Glomerular visceral epithelial cell (primary cell): Measurements from ENCODE around the gene AADACL4.
A peak's percentile ranks its signal among the peaks of the same experiment; 100 is the strongest.
"Not testable (repeated sequence)": the region's sequence is repeated elsewhere in the genome, so short reads cannot be mapped to it uniquely, and the experiment has no call there.

Experiments
- DNase-seq: peaks from one replicate; pipeline ENCODE4 v3.0.0-alpha.2; 2016; ENCODE audit errors: extremely low spot score

The AADACL4 gene

GRCh38 chr1:12629511-12629956 lies 14.4 kb upstream of the AADACL4 start:
- no peak for DNase-seq

DNA sequence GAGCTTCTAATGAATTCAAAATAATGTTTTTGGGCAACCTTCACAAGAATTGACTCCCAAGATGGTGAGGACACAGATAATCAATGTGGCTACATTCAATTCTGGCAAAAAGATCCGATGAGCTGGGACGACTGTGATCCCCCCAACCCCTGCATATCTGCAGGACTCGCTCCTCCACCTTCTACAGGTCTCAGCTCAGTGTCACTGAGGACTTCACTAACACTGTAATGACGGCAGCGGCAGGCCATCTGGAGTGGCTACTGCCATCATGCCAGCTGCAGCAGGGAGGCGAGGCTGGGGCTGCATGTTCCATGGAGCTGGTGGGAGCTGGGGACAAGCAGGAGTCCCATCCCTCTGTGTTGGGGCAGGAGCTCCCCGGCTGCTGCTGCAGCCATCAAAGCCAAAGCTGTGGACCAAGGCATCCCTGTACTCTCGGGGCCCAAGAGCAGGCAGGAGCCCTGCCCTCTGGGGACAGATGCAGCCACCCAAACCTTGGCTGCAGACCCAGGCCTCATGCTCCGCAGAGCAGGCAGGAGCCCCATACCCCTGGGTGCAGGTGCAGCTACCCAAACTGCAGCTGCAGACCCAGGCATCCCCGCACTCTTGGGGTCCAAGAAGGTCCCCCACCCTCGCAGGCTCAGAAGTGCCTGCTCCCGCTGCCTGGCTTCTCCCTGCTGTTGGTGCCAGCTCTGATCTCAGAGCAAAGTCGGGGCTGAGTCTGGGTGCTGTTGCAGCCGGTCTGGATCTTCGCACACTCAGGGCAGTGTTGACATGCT lies 13.7 kb upstream of the AADACL4 start:
- no peak for DNase-seq

DNA sequence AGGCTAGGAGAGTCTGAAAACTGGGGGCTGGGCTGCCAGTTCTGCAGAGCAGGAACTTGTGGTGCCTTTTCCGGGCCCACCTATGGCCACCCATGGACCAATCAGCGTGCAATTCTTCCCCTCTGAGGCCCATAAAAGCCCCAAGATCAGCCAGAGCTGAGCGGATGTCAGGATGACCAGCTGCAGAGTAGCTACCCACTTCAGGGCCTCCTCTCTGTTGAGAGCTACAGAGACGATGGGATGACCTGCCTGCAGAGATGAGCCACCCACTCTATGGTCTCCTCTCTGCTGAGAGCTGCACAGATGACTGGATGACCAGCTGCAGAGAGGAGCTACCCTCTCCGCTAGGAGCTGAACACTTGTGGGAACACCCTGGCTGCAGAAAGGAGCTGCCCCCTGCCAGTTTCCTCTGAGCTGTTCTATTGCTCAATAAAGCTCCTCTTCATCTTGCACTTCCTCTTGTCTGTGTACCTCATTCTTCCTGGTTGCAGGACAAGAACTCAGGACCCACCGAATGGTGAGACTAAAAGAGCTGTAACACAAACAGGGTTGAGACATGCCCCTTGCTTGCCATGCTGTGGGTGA lies 12.8 kb upstream of the AADACL4 start:
- no peak for DNase-seq

- no peak for DNase-seq
Measured at GRCh38 chr1:12631571-12631970, 12.3 kb upstream of the AADACL4 start.

GRCh38 chr1:12634156-12634555 lies 9.7 kb upstream of the AADACL4 start:
- no peak for DNase-seq

DNA sequence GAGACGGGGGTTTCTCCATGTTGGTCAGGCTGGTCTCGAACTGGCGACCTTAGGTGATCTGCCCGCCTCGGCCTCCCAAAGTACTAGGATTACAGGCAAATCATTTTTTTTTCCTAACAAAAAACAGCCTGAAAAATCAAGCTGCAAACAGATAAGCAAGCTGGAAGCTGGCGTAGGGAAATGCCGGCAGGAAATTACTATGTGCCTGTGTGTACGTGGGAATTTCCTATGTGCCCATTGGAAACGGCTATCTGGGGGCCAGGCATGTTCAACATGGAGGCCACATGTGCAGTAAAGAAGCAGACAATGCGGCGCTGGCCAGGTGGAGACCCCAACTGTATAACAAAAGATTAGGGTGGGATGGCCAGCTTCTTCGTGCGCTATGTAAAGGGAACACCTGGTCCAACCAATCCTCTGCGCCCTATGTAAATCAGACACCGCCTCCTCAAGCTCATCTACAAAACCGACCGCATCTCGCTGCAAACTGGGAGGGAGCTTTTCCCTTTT lies 9.1 kb upstream of the AADACL4 start:
- no peak for DNase-seq

DNA sequence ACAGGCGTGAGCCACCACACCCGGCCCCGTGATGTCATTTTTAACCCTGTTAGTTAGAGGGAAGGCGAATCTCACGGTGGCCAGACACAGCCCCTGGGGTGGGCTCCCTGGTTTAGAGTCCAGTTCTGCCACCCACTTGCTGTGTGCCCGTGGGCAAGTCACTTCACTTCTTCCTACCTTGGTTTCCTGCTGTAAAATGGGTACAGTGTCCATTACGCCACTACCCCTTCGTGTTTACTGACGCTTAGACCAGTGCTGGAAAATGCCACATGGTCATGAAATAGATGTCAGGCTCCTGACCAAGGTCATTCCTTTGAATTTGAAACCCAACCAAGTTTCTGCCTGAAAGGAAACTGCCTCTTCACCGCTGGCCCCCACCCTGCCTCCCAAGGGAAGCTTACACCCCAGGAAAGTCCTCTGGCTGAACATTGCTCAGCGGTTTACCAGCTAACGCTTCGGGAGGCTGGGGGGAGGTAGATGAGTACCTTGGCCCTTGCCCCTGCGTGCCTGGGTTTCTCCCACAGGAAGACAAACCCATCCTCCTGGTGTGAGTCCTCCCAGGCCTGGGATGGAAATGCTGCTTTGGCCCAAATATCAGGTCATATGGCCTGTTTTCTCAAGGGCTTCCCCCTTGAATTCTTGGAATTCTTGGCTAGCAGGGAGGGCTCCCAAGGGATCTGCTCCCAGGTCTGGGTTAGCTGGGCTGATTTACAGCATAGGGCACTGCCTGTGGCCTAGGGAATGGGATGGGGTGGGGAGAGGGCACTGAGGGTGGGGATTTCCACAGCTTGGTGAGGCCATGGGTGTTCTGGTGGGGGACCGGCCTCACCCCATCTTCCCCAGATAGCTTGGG lies 7.6 kb upstream of the AADACL4 start:
- peak; percentile 78 for DNase-seq

- DNase-seq, result no peak
Measured at GRCh38 chr1:12637693-12638092, 6.2 kb upstream of the AADACL4 start.

GRCh38 chr1:12640237-12640957 lies 3.5 kb upstream of the AADACL4 start:
- DNase-seq, result no peak

DNA sequence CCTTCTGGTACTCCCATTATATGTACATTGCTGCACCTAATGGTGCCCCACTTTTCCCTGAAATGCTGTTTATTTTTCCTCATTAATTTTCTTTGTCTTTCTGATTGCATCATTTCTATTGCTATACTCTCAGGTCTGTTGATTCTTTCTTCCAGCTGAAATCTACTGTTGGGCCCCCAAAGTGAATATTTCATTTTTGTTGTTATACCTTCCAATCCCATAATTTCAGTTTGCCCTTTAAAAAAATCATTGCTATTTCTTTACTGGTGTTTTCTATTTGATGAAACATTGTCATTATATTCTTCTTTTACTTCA lies 3.0 kb upstream of the AADACL4 start:
- DNase-seq, result no peak

- no peak for DNase-seq
Measured at GRCh38 chr1:12643079-12643478, 806 bp upstream of the AADACL4 start.

DNA sequence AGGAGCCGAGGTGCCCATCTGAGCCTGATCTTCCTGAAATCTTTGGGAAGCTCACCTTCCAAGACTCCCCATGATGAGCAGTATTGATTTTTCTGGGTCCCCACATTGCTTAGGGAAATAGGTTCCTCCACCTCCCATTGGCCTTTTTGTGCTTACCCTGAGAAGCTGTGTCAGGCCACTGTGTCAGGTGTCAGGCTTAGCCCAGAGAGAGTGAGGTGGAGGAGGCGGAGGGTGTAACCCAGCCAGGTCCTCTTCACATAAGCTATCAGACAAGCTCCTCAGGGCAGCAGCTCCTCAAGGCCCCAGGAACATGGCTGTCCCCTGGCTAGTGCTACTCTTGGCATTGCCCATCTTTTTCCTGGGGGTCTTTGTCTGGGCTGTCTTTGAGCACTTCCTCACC lies 352 bp downstream of the AADACL4 start:
- no peak for DNase-seq

DNA sequence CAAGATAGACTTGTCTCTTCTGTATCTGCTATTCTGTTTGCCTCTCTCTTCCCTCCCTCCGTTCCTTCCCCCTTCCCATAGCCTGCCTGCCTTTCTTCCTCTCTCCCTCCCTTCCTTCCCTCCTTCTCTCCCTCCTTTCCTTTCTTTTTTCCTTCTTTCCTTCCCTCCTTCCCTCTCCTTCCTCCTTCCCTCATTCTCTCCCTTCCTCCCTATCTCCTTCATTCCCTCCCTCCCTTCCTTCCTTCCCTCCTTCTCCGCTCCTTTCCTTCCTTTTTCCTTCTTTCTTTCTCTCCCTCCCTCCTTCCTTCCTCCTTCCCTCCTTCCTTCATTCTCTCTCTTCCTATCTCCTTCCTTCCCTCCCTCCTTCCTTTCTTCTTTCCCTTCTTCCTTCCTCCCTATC lies 944 bp downstream of the AADACL4 start:
- no peak for DNase-seq

DNA sequence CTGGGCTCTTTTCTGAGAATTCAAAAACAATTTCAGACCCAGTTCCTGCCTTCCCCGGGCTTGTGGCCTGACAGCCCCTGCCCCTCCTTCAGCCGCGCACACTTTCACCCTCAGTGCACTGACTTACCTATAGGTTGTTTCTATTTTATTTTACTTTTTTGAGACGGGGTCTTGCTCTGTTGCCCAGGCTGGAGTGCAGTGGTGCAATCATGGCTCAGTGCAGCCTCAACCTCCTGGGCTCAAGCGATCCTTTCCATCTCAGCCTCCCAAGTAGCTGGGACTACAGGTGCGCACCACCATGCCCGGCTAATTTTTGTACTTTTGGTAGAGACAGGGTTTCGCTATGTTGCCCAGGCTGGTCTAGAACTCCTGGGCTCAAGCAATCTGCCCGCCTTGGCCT lies 1.5 kb downstream of the AADACL4 start:
- not testable (repeated sequence) for DNase-seq

- DNase-seq, result no peak
Measured at GRCh38 chr1:12648741-12649140, 4.9 kb downstream of the AADACL4 start.

DNA sequence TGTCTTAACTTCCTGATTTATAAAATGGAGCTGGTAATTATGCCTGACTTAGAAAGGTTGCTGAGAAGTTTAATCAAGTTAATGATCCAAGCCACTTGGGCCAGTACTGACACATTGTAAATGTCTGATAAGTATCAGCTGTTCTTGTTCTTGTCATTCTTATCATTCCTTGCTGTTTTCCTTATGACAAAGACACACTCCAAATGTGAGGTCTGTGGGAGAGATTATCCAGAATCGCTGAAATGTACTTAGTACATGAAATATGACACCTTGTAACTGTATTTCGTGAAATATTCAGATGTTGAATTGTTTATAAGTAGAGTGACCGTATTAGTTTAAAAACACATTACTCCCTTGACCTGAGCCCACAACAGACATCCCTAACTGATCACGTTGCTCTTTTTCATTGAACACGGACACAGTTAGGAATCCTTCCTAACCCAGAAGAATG lies 6.1 kb downstream of the AADACL4 start:
- no peak for DNase-seq

- no peak for DNase-seq
Measured at GRCh38 chr1:12654004-12654567, 10.2 kb downstream of the AADACL4 start.

GRCh38 chr1:12654657-12655056 lies 10.8 kb downstream of the AADACL4 start:
- no peak for DNase-seq

- no peak for DNase-seq
Measured at GRCh38 chr1:12656575-12656974, 12.7 kb downstream of the AADACL4 start.

- no peak for DNase-seq
Measured at GRCh38 chr1:12657060-12657884, 13.4 kb downstream of the AADACL4 start.
